Activated CD4-positive, CD25-positive, alpha-beta regulatory T cell (primary cell): Measurements from ENCODE around the gene GOLIM4.
"Not testable (repeated sequence)": the region's sequence is repeated elsewhere in the genome, so short reads cannot be mapped to it uniquely, and the experiment has no call there.

ENCODE experiments used
- DNase-seq, 4 experiments: peaks; one replicate each; lab custom pipeline; 2025; lab: John Stamatoyannopoulos, UW

The GOLIM4 gene

DNA sequence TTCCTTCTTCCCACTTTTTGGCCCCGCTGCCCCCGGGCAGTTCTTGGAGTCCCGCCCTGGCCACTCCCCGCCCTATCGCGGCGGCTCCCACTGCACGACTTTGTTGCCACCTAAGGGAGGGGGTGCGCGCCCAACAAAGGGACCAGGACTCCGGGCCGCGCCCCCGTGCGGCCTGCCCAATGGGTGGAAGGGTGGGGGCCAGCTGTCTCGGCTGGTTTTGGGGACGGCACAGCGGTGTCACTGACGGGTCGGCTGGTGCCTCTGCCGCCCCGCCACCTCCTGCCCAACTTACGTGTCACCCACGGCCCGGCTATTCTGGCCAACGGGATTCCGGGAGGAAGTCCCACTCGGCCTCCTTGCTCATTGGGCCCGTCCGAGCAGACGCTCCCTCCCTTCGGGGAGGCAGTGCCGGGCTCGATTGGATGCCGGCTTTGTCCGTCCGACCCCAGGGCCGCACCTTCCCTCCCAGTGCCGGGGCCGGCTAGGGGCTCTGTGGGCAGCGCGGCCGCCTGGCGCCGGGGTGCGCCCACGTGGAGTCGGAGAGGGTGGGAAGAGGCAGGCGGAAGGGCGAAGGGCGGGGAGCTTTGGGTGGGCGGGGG lies at the start of gene GOLIM4:
Gene GOLIM4 (minus strand): TSS at position 314 of the 599 bp plus-strand sequence. CDS start 639 bp downstream, outside the sequence.
- peak in 3 of 4 experiments; percentile 3 to 21 (median 5) for DNase-seq

GRCh38 chr3:168141405-168141998 lies 45.8 kb upstream of the GOLIM4 start:
- no peak for DNase-seq

DNA sequence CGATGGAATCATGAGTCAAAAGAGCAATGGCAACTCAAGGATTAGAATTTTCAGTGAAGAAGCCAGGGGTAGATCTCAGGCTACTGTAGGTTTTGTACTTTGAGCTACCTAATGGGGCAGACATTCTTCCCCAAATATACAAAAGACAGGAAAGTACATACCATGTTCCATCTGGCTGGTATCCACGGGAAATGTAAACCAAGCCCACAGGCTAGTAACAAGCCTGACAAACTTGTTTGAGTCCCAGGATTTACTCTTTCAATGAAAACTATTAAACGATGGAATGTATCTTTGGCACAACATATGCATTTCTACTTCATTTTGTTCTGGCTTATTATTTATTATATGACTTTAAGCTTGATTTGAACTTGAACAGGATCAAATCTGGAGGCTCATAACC lies 44.2 kb upstream of the GOLIM4 start:
- no peak for DNase-seq

- DNase-seq: no peak
Observed at GRCh38 chr3:168138421-168138820, 42.7 kb upstream of the GOLIM4 start.

DNA sequence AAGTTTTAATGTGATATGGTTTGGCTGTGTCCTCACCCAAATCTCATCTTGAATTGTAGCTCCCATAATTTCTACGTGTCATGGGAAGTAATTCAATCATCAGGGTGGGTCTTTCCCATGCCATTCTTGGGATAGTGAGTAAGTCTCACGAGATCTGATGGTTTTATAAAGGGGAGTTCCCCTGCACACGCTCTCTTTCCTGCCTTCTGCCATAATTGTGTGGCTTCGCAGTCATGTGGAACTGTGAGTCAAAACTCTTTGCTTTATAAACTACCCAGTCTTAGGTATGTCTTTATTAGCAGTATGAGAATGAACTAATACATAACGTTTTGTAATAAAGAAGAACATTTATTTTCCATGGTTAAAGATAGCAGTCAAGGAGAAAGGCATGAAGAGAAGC lies 39.2 kb upstream of the GOLIM4 start:
- no peak for DNase-seq

DNA sequence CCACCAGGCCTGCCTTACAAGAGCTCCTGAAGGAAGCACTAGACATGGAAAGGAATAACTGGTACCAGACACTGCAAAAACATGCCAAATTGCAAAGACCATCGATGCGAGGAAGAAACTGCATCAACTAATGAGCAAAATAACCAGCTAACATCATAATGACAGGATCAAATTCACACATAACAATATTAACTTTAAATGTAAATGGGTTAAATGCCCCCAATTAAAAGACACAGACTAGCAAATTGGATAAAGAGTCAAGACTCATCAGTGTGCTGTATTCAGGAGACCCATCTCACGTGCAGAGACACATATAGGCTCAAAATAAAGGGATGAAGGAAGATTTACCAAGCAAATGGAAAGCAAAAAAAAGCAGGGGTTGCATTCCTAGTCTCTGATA lies 34.5 kb upstream of the GOLIM4 start:
- DNase-seq: not testable (repeated sequence)

- not testable (repeated sequence) for DNase-seq
Observed at GRCh38 chr3:168128463-168128862, 32.7 kb upstream of the GOLIM4 start.

GRCh38 chr3:168127466-168127865 lies 31.7 kb upstream of the GOLIM4 start:
- no peak for DNase-seq

- no peak for DNase-seq
Observed at GRCh38 chr3:168124791-168125190, 29.1 kb upstream of the GOLIM4 start.

- no peak for DNase-seq
Observed at GRCh38 chr3:168124291-168124690, 28.6 kb upstream of the GOLIM4 start.

GRCh38 chr3:168123201-168124176 lies 27.8 kb upstream of the GOLIM4 start:
- no peak for DNase-seq

- no peak for DNase-seq
Observed at GRCh38 chr3:168121184-168122017, 25.7 kb upstream of the GOLIM4 start.

- DNase-seq: no peak
Observed at GRCh38 chr3:168117853-168118313, 22.2 kb upstream of the GOLIM4 start.

GRCh38 chr3:168117059-168117458 lies 21.3 kb upstream of the GOLIM4 start:
- DNase-seq: no peak

- no peak for DNase-seq
Observed at GRCh38 chr3:168116279-168116678, 20.6 kb upstream of the GOLIM4 start.

GRCh38 chr3:168113848-168114247 lies 18.1 kb upstream of the GOLIM4 start:
- DNase-seq: no peak

DNA sequence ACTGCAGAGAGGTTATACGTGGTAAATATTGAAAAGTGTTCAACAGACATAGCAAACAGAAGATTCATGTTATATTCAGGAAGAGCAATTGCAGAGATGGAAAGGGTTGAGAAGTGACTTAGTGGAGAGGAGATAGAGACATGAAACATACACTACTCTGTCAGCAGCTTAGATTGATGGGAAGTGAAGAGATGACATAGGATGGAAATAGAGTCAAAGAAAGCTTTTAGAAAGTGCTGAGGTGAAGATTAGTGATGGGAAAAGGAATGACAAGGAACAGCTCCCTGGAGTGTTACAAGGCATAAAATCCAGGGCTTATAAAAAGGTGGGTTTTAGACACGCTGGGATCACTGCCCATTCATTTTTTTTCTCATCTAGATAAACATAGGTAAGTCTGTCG lies 17.2 kb upstream of the GOLIM4 start:
- DNase-seq: no peak

GRCh38 chr3:168104361-168104760 lies 8.6 kb upstream of the GOLIM4 start:
- no peak for DNase-seq

DNA sequence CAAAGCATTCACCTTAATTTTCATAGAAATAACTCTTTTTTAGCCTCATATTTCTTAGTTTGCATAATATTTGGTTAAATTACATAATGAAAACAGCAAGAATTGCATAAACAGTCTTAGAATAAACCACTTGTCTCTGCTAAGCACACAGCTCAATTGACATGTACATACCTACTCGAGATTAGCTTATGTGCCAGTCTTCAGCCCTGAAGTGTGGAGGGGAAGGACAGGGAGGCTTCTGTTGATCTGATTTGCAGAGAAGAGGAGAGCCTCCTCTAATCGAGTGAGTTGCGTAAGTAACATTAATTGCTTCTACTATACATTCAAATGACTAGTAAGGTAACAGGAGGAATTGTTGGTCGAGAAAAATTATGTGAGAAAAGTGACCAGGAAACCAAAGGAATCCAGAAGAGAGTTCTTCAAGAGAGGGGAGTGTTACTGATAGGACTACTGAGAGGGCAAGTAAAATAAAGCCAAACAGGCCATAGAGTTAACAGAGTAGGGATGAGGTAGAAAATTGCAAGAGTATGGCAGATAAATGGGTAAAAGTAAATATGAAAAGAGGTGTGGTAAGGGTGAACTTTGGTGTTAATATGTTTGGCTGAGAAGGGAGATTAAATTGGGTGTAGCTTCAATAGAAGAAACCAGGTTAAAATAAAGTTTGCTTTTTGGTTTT lies 7.1 kb upstream of the GOLIM4 start:
- no peak for DNase-seq

DNA sequence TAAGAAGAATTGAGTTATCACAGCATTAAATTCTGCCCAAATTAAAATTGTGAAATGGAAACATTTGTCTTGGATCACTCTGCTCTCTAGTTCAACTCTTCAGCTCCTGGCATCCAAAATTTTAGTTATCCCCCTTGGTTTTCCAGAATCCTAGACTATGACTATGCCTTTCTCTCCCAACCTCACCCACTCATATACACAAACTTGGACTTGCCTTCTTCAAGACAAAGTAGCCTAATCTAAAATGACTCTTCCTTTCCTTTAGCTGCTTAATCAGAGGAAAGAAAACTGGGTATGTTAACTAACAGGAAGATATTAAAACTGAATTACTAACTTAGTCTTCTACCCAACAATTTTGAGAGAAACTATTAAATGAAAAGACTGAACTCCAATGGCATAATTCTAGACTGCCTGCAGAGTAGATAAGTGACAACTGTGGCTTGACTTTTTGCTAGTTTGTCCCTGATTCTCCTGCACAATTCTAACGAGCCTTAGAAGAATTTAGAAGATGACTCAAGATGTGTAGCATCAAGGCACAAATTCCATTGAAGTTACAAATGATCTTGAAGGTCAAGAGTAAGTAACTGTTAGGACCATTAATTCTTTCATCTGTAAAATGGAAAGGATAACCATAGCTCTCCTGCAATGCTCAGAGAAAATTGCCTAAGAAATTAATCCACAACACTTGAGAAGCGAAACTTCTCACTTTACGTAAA lies 5.2 kb upstream of the GOLIM4 start:
- DNase-seq: no peak

DNA sequence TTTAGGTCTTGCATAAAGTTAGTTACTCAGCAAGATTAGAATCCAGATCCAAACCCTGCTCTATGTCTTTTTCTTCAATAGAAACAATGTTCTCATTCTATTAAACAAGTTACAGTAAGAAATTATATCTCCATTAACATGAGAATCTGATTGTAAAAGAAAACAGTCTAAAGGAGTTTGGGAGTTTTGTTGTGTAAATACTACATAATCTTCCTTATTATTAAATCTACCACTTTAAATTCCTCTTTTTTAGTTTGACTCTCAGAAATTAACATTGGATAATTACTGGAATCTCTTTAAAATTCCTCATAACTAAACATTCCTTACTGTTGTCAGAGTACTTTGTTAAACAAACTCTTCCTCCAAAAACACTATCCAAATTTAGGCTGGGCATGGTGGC lies 1.7 kb upstream of the GOLIM4 start:
- no peak for DNase-seq
